GM18505 (cell line): ENCODE data around the gene DNMBP.
"Not testable (repeated sequence)": the region's sequence is repeated elsewhere in the genome, so short reads cannot be mapped to it uniquely, and the experiment has no call there.

Experiments
- ATAC-seq: cut with Tn5 transposase; IDR thresholded peaks from one replicate; pipeline ENCODE4 v1.9.1; 2021; ENCODE audit not compliant: unreplicated experiment
- POLR2A ChIP-seq: IDR thresholded peaks from 4 replicates; pipeline ENCODE4 v1.6.1; 2011; ENCODE audit warnings: borderline replicate concordance; ENCODE audit not compliant: insufficient read depth, insufficient read length; ENCODE audit errors: extremely low read depth

The DNMBP gene

GRCh38 chr10:99958806-99959205 lies 50.9 kb downstream of the DNMBP start:
- ATAC-seq, result no peak
- TF ChIP-seq POLR2A, result no peak

- ATAC-seq, result no peak
- no peak for TF ChIP-seq POLR2A
These were observed 51.4 kb downstream of the DNMBP start for GRCh38 chr10:99958302-99958701.

- ATAC-seq, result not testable (repeated sequence)
These were observed 56.2 kb downstream of the DNMBP start for GRCh38 chr10:99953510-99953909.

- TF ChIP-seq POLR2A, result no peak
- ATAC-seq, result no peak
These were observed 56.9 kb downstream of the DNMBP start for GRCh38 chr10:99952799-99953198.

GRCh38 chr10:99946051-99946450 lies 63.7 kb downstream of the DNMBP start:
- not testable (repeated sequence) for ATAC-seq

GRCh38 chr10:99945263-99945662 lies 64.5 kb downstream of the DNMBP start:
- no peak for ATAC-seq
- no peak for TF ChIP-seq POLR2A

- no peak for TF ChIP-seq POLR2A
- no peak for ATAC-seq
These were observed 64.9 kb downstream of the DNMBP start for GRCh38 chr10:99944860-99945259.

GRCh38 chr10:99943908-99944307 lies 65.8 kb downstream of the DNMBP start:
- TF ChIP-seq POLR2A, result no peak
- ATAC-seq, result no peak

- no peak for ATAC-seq
- no peak for TF ChIP-seq POLR2A
These were observed 67.6 kb downstream of the DNMBP start for GRCh38 chr10:99941942-99942820.

GRCh38 chr10:99938563-99938962 lies 71.2 kb downstream of the DNMBP start:
- TF ChIP-seq POLR2A, result no peak
- peak; percentile 78 for ATAC-seq

GRCh38 chr10:99937630-99938029 lies 72.1 kb downstream of the DNMBP start:
- TF ChIP-seq POLR2A, result no peak
- no peak for ATAC-seq

GRCh38 chr10:99932203-99932957 lies 77.4 kb downstream of the DNMBP start:
- ATAC-seq, result not testable (repeated sequence)

- no peak for ATAC-seq
- TF ChIP-seq POLR2A, result no peak
These were observed 78.8 kb downstream of the DNMBP start for GRCh38 chr10:99930731-99931550.
